Nephron progenitor cell (in vitro differentiated cells): Measurements from ENCODE around the gene JARID2.

ENCODE experiments used
- DNase-seq: peaks from one replicate; pipeline ENCODE4 v3.0.0; 2021
- H3K27ac Mint-ChIP-seq: 2 replicates; pipeline ENCODE4 v1.8.0; 2021; ENCODE audit warnings: mild to moderate bottlenecking, moderate library complexity, mixed read lengths
- H3K27me3 Mint-ChIP-seq: 2 replicates; pipeline ENCODE4 v1.8.0; 2021; ENCODE audit warnings: mild to moderate bottlenecking, low read depth, mixed read lengths; ENCODE audit not compliant: poor library complexity
- H3K36me3 Mint-ChIP-seq: 2 replicates; pipeline ENCODE4 v1.8.0; 2021; ENCODE audit warnings: low read depth, mixed read lengths
- H3K4me1 Mint-ChIP-seq: 2 replicates; pipeline ENCODE4 v1.8.0; 2021; ENCODE audit warnings: mixed read lengths
- H3K4me3 Mint-ChIP-seq: 2 replicates; pipeline ENCODE4 v1.8.0; 2021; ENCODE audit warnings: mild to moderate bottlenecking, moderate library complexity, mixed read lengths
- H3K9me3 Mint-ChIP-seq: 2 replicates; pipeline ENCODE4 v1.8.0; 2021; ENCODE audit warnings: mild to moderate bottlenecking, moderate library complexity, mixed read lengths
- CTCF ChIP-seq: fragments of 200-600 bp; sonication (generic); IDR thresholded peaks from 2 replicates; pipeline ENCODE4 v1.5.0; 2021; ENCODE audit warnings: antibody characterized with exemption

Gene JARID2

GRCh38 chr6:15248451-15249370 lies 2.8 kb downstream of the JARID2 start:
- peak overlapping the region; percentile 89 for H3K4me3 Mint-ChIP-seq
- peaks cover 57% of the 10 kb centered on the region for H3K4me1 Mint-ChIP-seq

DNA sequence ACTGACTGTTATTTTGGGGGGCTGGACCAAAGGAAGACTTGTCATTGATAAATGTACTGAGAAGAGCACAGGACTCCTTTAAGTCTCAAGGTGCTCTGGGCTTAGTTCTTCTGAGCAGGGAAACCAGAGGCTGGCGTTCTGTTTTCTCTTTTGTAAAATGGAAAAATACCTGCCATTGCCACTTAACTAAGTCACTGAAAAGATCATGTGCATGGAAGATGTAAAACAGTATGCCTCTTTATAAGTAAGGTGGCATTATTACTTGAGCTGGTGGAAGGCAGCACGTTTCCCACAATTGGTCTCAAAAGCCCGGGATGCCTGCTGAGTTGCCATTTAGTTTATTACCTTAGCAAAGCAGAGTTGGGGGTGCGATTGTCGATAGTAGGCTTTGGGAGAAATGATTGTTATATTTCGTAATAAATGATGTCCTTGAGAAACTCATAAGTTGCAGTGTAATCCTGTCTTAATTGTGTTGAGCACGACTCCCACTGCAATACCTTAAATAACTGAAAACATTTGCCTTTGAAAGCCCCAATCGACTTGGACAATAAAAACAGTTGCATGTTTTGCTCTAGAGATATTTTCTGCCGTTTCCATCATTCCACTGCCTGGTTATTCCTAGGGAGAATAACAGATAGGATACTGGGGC lies 3.6 kb downstream of the JARID2 start:
- peaks cover 57% of the 10 kb centered on the region for H3K4me1 Mint-ChIP-seq
- H3K36me3 Mint-ChIP-seq, result peaks cover 15% of the 10 kb centered on the region
- no peak for DNase-seq
- TF ChIP-seq CTCF, result no peak
- peak overlapping the region; percentile 89 for H3K4me3 Mint-ChIP-seq
- H3K27me3 Mint-ChIP-seq, result no peaks in the 10 kb centered on the region
- no peaks in the 10 kb centered on the region for H3K9me3 Mint-ChIP-seq
- peak overlapping the region; percentile 98 for H3K27ac Mint-ChIP-seq

More at GRCh38 chr6:15248451-15249370, 2.8 kb downstream of the JARID2 start:
- H3K27me3 Mint-ChIP-seq, result no peaks in the 10 kb centered on the region
- H3K9me3 Mint-ChIP-seq, result no peaks in the 10 kb centered on the region
- TF ChIP-seq CTCF, result no peak
- H3K27ac Mint-ChIP-seq, result peak overlapping the region; percentile 98
- DNase-seq, result peak; percentile 94
- peaks cover 7% of the 10 kb centered on the region for H3K36me3 Mint-ChIP-seq

- peak overlapping the region; percentile 89 for H3K4me3 Mint-ChIP-seq
- no peak for TF ChIP-seq CTCF
- no peaks in the 10 kb centered on the region for H3K27me3 Mint-ChIP-seq
- H3K27ac Mint-ChIP-seq, result no peak overlapping the region
- H3K36me3 Mint-ChIP-seq, result peaks cover 16% of the 10 kb centered on the region
- no peak for DNase-seq
- H3K4me1 Mint-ChIP-seq, result peaks cover 66% of the 10 kb centered on the region
- no peaks in the 10 kb centered on the region for H3K9me3 Mint-ChIP-seq
These were observed 4.6 kb downstream of the JARID2 start for GRCh38 chr6:15250187-15251168.

GRCh38 chr6:15252195-15252594 lies 6.3 kb downstream of the JARID2 start:
- DNase-seq, result no peak
- Mint-ChIP-seq H3K4me1 (peaks cover 83% of the 10 kb centered on the region), H3K9me3 (no peaks in the 10 kb centered on the region), H3K27me3 (no peaks in the 10 kb centered on the region), H3K36me3 (peaks cover 16% of the 10 kb centered on the region), H3K27ac (no peak overlapping the region), H3K4me3 (no peak overlapping the region)
- TF ChIP-seq CTCF, result no peak

GRCh38 chr6:15253203-15254022 lies 7.5 kb downstream of the JARID2 start:
- Mint-ChIP-seq H3K36me3 (peaks cover 25% of the 10 kb centered on the region), H3K27me3 (no peaks in the 10 kb centered on the region), H3K27ac (peak overlapping the region; percentile 74), H3K4me1 (peaks cover 94% of the 10 kb centered on the region), H3K9me3 (no peaks in the 10 kb centered on the region), H3K4me3 (no peak overlapping the region)
- no peak for DNase-seq
- no peak for TF ChIP-seq CTCF
